Skeletal muscle satellite cell (primary cell): ENCODE results near the gene PTER.

Source experiments
- H3K27me3 ChIP-seq: 2 replicates; pipeline ENCODE4 v1.7.0; 2013; ENCODE audit warnings: low read length; ENCODE audit not compliant: control insufficient read depth, insufficient read depth
- H3K36me3 ChIP-seq: 2 replicates; pipeline ENCODE4 v1.7.0; 2013; ENCODE audit warnings: mild to moderate bottlenecking, control low read depth, low read length; ENCODE audit not compliant: insufficient read depth
- H3K4me1 ChIP-seq: 2 replicates; pipeline ENCODE4 v1.7.0; 2013; ENCODE audit warnings: low read length; ENCODE audit not compliant: control insufficient read depth, insufficient read depth
- H3K4me2 ChIP-seq: 2 replicates; pipeline ENCODE4 v1.7.0; 2013; ENCODE audit warnings: mild to moderate bottlenecking, low read length
- H3K4me3 ChIP-seq: 2 replicates; pipeline ENCODE4 v1.7.0; 2013; ENCODE audit warnings: low read length
- H3K9ac ChIP-seq: 2 replicates; pipeline ENCODE4 v1.7.0; 2013; ENCODE audit warnings: mild to moderate bottlenecking, low read depth, low read length, moderate library complexity
- H3K9me3 ChIP-seq: replicated peaks from 2 replicates; pipeline ENCODE4 v1.7.0; 2013; ENCODE audit warnings: mild to moderate bottlenecking, control low read depth, low read length

PTER gene

DNA sequence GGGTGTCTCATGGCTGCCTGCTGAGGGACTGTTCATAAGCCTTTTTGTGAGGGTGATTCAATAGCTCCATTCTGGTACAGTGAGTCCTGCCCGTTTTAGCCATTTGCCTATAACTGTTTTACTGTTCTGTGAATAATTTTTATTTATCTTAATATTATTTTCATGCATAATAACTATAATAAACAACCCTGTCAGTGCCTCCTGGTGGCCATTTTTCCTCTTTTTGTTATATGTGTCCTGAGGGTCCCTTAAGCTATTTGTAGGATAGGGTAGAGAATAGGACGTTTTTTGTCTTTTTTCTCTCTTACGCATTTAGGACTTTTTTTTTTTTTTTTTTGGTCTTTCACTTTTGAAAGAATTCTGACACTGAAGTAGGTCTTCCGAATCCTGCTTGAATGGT lies 82.0 kb downstream of the PTER start:
- no peak overlapping the region for H3K4me3 ChIP-seq
- H3K9ac ChIP-seq = no peak overlapping the region
- H3K27me3 ChIP-seq = peaks cover 38% of the 10 kb centered on the region
- H3K9me3 ChIP-seq = no peaks in the 10 kb centered on the region
- no peaks in the 10 kb centered on the region for H3K4me1 ChIP-seq
- H3K36me3 ChIP-seq = no peaks in the 10 kb centered on the region
- no peak overlapping the region for H3K4me2 ChIP-seq

GRCh38 chr10:16519250-16519907 lies 82.6 kb downstream of the PTER start:
- no peaks in the 10 kb centered on the region for H3K9me3 ChIP-seq
- H3K9ac ChIP-seq = no peak overlapping the region
- H3K27me3 ChIP-seq = peaks cover 43% of the 10 kb centered on the region
- no peaks in the 10 kb centered on the region for H3K4me1 ChIP-seq
- H3K4me2 ChIP-seq = no peak overlapping the region
- no peak overlapping the region for H3K4me3 ChIP-seq
- no peaks in the 10 kb centered on the region for H3K36me3 ChIP-seq

DNA sequence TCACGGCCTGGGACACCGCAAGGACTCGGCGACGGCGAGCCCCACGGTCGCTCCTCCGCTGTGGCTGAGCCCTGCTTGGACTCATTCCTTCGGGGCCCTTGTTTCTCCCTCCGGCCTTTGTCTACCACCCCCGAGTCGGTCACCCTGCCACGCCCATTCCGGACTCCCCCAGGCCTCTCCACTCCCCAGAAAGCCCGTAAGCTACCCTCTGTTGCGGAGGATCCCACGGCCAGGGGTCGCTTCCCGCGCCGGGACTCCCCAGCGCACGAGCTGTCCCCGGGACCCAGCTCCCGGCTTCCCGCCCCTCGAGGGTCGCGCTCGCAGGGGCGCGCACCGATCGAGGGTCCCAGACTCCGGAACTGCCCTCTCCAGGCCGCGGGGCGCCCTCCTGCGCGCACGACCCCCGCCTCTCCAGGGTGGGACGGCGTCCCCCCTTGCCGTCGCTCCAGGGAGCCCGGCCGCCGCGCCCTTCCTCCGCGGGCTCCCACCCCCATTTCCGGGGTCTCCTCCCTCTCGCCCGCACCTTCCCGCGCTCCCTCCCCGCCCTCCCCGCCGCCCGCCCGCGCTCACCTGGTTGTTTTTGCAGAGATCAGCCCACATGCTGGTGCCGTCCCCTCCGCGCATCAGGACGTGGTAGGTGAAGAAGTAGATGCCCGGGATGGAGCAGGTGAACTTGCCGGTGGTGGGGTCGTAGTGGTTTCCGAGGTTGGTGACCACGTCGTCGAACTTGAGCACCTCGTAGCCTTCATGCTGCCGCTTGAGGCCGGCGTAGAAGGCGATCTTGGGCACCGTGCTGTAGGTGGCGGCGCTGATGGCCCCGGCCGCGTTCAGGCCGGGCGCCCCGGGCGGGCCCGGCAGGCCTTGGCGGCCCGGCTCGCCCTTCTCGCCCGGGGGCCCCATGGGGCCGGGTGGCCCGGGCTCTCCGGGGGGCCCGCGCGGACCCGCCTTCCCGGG lies 83.4 kb downstream of the PTER start:
- H3K9me3 ChIP-seq = no peaks in the 10 kb centered on the region
- no peak overlapping the region for H3K9ac ChIP-seq
- H3K4me1 ChIP-seq = no peaks in the 10 kb centered on the region
- peaks cover 50% of the 10 kb centered on the region for H3K27me3 ChIP-seq
- peak overlapping the region; percentile 76 for H3K4me2 ChIP-seq
- peak overlapping the region; percentile 67 for H3K4me3 ChIP-seq
- H3K36me3 ChIP-seq = no peaks in the 10 kb centered on the region

DNA sequence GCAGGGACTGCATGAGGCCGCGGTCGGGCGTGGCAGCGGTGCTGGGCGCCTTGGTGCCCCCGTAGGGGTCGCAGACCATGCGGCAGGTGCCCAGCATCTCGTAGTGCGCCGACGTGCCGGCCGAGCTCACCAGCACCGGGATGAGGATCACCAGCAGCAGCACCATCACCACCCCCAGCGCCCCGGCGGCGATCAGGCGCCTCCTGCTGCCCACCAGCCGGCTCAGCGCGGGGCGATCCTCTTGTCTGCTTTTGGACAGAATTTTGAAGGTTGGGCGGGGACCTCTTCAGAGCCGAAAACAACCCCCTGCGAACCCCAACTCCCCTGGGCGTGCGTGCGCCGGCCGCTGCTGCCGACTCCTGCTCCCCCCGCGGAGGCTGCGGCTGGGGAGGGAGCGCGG lies 84.1 kb downstream of the PTER start:
- H3K27me3 ChIP-seq = peaks cover 50% of the 10 kb centered on the region
- H3K4me1 ChIP-seq = no peaks in the 10 kb centered on the region
- no peak overlapping the region for H3K9ac ChIP-seq
- no peaks in the 10 kb centered on the region for H3K36me3 ChIP-seq
- peak overlapping the region; percentile 67 for H3K4me3 ChIP-seq
- no peaks in the 10 kb centered on the region for H3K9me3 ChIP-seq
- H3K4me2 ChIP-seq = peak overlapping the region; percentile 76

DNA sequence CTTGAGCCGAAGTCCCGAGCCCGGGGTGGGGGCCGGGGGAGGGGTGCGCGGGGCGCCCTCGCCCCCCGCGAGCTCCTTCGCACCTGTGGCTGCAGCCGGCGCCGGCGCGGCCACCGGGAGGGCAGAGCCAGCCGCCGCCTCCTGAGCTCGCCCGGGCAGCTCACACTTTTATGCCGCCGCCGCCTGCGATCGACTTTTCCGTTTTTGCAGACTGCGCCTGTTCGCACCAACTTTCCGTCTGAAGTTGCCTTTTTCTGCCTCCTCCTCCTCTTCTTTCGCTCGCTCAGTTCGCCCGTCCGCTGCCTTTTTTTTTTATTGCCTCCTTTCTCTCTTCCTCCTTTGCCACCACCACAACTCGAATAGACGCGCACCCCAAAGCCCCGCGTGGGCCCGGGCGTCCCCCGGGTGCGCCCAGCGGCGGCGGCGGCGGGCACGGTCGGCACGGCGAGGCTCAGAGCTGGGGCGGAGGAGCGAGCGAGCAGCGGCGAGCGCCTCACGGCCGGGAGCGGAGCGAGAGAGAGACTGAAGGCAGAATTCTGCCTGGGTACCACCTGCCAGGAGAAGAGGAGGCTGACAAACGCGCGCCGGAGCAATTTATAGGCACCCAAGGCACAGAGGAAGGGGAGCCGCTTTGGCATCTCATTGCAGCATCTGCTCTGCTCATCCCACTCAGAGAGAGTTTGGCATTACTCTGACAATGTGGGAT lies 84.7 kb downstream of the PTER start, which contains the start of gene C1QL3:
Gene C1QL3, minus strand, starts transcription at position 569 of the 706 bp plus-strand sequence. CDS start 814 bp downstream, outside the sequence.
- Histone ChIP-seq H3K4me1 (no peaks in the 10 kb centered on the region), H3K4me2 (peak within 1 kb of the TSS; percentile 76), H3K36me3 (no peaks in the 10 kb centered on the region), H3K27me3 (peaks cover 50% of the 10 kb centered on the region), H3K9ac (no peak within 1 kb of the TSS), H3K4me3 (peak within 1 kb of the TSS; percentile 67), H3K9me3 (no peaks in the 10 kb centered on the region)

DNA sequence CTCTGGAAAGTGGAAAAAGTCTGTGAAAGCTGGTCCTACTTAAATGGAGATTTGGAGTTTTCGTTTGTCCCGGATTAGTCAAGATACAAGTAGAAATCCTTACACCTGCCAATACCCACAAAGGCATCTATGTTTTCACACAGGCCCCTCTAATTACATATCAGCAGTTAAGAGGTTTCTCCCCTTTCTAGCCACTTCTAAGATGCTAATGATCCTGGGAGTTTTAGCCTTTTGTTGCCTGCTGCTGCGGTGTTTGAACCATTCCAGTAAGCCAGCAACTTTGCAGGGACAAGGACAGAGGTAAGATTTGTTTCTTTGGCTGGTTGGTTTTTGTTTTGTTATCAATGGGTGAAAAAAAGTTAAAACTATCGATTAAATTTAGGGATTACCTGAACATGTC lies 90.6 kb downstream of the PTER start:
- Histone ChIP-seq H3K36me3 (no peaks in the 10 kb centered on the region), H3K9ac (no peak overlapping the region), H3K9me3 (no peaks in the 10 kb centered on the region), H3K27me3 (peaks cover 41% of the 10 kb centered on the region), H3K4me1 (no peaks in the 10 kb centered on the region), H3K4me2 (no peak overlapping the region), H3K4me3 (no peak overlapping the region)

- H3K9me3 ChIP-seq = no peaks in the 10 kb centered on the region
- H3K4me3 ChIP-seq = no peak overlapping the region
- H3K4me2 ChIP-seq = no peak overlapping the region
- H3K36me3 ChIP-seq = no peaks in the 10 kb centered on the region
- peaks cover 19% of the 10 kb centered on the region for H3K27me3 ChIP-seq
- H3K9ac ChIP-seq = no peak overlapping the region
- H3K4me1 ChIP-seq = no peaks in the 10 kb centered on the region
These were observed 93.0 kb downstream of the PTER start for GRCh38 chr10:16529853-16530252.

- no peak overlapping the region for H3K4me2 ChIP-seq
- H3K27me3 ChIP-seq = no peaks in the 10 kb centered on the region
- no peaks in the 10 kb centered on the region for H3K36me3 ChIP-seq
- H3K9me3 ChIP-seq = no peaks in the 10 kb centered on the region
- H3K4me3 ChIP-seq = no peak overlapping the region
- no peaks in the 10 kb centered on the region for H3K4me1 ChIP-seq
- H3K9ac ChIP-seq = no peak overlapping the region
These were observed 99.3 kb downstream of the PTER start for GRCh38 chr10:16536155-16536554.

GRCh38 chr10:16544099-16544498 lies 107.3 kb downstream of the PTER start:
- Histone ChIP-seq H3K4me1 (no peaks in the 10 kb centered on the region), H3K9me3 (no peaks in the 10 kb centered on the region), H3K9ac (no peak overlapping the region)

DNA sequence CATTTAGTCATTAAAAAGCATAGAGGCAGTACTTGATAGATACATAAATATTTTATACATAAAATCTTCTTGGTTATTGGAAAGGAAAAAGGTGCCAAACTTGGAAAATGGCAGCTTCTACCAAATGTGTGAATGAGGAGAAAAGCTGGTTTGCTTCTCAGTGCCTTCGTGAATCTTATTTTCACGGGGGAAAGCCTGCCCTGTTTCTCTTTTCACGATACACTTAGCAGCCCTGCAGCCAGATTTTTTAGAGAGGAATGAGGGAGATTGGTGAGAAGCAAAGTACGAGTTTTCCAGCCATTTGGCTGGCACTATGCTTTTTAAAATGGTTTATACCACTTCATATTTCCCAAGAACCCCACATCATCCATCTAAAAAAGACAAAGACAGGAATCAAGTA lies 107.8 kb downstream of the PTER start:
- no peaks in the 10 kb centered on the region for H3K4me1 ChIP-seq
- no peaks in the 10 kb centered on the region for H3K9me3 ChIP-seq
- H3K4me3 ChIP-seq = no peak overlapping the region

More at GRCh38 chr10:16544099-16544498, 107.3 kb downstream of the PTER start:
- H3K27me3 ChIP-seq = peaks cover 4% of the 10 kb centered on the region
- H3K4me2 ChIP-seq = no peak overlapping the region
- H3K36me3 ChIP-seq = no peaks in the 10 kb centered on the region
- no peak overlapping the region for H3K4me3 ChIP-seq

DNA sequence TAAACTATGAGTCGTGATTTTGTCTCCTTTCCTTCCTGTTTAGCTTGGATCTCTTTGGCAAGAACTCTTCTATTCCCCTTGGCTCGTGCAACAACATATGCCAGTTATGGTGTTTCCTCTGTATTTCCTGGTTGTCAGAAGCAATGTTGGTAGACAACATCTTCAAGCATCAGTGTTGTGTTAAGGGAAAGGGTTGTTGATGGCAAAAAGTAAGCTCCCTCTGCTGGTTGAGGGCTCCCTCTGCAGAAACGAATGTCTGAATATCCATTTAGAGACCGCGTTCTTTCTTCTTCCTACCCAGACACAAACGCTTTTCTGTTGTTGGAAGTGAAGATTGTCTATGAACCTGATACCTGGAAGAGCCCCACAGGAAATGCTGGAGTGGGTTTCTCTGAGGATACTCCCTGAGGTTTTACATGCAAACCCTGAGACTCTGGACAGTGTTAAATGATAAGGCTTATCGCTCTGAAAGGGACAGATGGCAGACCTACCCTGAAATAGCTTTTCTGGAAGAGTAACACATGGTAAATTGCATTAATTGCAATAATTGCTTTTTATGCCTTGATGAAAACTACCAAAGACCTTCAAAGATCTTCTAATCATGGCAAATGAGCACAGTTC lies 108.4 kb downstream of the PTER start:
- no peak overlapping the region for H3K4me2 ChIP-seq
- H3K4me1 ChIP-seq = no peaks in the 10 kb centered on the region
- no peaks in the 10 kb centered on the region for H3K9me3 ChIP-seq
- no peak overlapping the region for H3K4me3 ChIP-seq
- no peaks in the 10 kb centered on the region for H3K36me3 ChIP-seq
- H3K9ac ChIP-seq = no peak overlapping the region
- H3K27me3 ChIP-seq = peaks cover 4% of the 10 kb centered on the region

More for the DNA sequence above, 107.8 kb downstream of the PTER start:
- Histone ChIP-seq H3K4me2 (no peak overlapping the region), H3K36me3 (no peaks in the 10 kb centered on the region), H3K9ac (no peak overlapping the region), H3K27me3 (peaks cover 4% of the 10 kb centered on the region)
